ENCODE data around the gene LAMB4. TPM values are rescaled to one million over a fixed set of nuclear protein-coding genes. Genes with fewer than 3 reads are reported as not detected.

Gene LAMB4
- total RNA-seq, 2 experiments from 2014 or later = not detected

DNA sequence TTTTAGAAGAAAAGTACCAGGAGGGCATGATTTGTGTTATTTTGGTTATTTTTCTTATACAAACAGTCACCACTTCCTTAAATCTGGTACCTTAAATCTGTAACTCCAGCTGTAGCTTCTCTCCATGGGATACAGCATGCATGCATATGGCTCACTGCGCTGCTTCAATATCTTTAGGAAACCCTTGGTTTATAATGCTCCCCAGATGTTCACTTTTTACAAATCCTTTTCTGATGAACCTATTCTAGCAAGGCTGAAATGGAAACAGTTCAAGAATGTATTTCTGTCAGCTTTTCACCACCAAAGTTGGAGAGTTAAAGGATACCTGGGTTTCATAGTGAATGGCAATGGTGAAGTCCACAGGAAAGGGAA is 50.9 kb downstream of the LAMB4 start:
- intact Hi-C loops (cut with micrococcal nuclease; ENCODE audit: unreplicated experiment) = no loop called here
- H3K4me1 ChIP-seq (ENCODE audit: insufficient read depth, low read length, poor library complexity, severe bottlenecking) = peaks cover 6% of the 10 kb centered on the region
- H4K20me1 ChIP-seq (ENCODE audit: insufficient read depth, low read length) = no peaks in the 10 kb centered on the region
- H3K9me3 ChIP-seq (ENCODE audit: low read length) = no peaks in the 10 kb centered on the region
- H3K27ac ChIP-seq (ENCODE audit: low read depth, low read length, poor library complexity, severe bottlenecking) = no peak overlapping the region
- H3K4me3 ChIP-seq (ENCODE audit: low read depth, low read length, poor library complexity, severe bottlenecking) = no peak overlapping the region
- ChIA-PET CTCF (ENCODE audit: unreplicated experiment) (no interaction called here), POLR2A (no interaction called here)
- no peak overlapping the region for H2AFZ ChIP-seq (ENCODE audit: low read length)
- DNase-seq (ENCODE audit: low spot score) = no peak
- no peaks in the 10 kb centered on the region for H3K9me2 ChIP-seq (ENCODE audit: insufficient read depth, low read length)
- H3K36me3 ChIP-seq (ENCODE audit: insufficient read depth, low read length) = no peaks in the 10 kb centered on the region
- no peak overlapping the region for H3K4me2 ChIP-seq (ENCODE audit: low read length)
- no TSS peak for BruUV-seq (replicated peaks)
- H3K79me2 ChIP-seq (ENCODE audit: insufficient read depth, low read depth, low read length) = no peaks in the 10 kb centered on the region
- no peak for TF ChIP-seq EZH2phosphoT487 (IDR thresholded peaks at IDR 0.05; ENCODE audit: borderline replicate concordance, low read depth, low read length)
- TF ChIP-seq, protein P1, sequence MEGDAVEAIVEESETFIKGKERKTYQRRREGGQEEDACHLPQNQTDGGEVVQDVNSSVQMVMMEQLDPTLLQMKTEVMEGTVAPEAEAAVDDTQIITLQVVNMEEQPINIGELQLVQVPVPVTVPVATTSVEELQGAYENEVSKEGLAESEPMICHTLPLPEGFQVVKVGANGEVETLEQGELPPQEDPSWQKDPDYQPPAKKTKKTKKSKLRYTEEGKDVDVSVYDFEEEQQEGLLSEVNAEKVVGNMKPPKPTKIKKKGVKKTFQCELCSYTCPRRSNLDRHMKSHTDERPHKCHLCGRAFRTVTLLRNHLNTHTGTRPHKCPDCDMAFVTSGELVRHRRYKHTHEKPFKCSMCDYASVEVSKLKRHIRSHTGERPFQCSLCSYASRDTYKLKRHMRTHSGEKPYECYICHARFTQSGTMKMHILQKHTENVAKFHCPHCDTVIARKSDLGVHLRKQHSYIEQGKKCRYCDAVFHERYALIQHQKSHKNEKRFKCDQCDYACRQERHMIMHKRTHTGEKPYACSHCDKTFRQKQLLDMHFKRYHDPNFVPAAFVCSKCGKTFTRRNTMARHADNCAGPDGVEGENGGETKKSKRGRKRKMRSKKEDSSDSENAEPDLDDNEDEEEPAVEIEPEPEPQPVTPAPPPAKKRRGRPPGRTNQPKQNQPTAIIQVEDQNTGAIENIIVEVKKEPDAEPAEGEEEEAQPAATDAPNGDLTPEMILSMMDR (conservative IDR thresholded peaks at IDR 0.05; ENCODE audit: low read length) = no peak

DNA sequence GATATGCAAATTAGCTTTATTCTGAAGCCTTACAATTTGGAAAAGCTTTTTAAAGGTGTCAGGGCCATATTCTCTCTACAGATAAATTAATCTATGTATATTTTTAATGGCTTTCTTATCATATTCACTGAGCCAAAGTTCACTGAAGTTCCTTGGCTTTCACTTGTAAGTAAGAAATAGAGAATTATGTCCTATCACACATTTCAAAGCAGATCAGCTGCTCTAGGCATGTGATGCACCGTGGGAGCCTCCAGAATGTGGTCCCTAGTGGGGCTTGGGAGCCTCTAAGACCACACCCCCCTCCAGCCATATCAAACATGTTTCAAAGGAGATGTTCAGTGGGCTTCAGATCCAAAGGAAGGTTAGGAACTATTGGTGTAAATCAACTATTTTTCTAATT is 51.5 kb downstream of the LAMB4 start:
- H2AFZ ChIP-seq (ENCODE audit: low read length) = no peak overlapping the region
- no TSS peak for BruUV-seq (replicated peaks)

GRCh38 chr7:108078211-108078673 is 51.9 kb downstream of the LAMB4 start:
- no peak overlapping the region for H3K4me2 ChIP-seq (ENCODE audit: low read length)
- intact Hi-C loops (cut with micrococcal nuclease; ENCODE audit: unreplicated experiment) = no loop called here

More for the DNA sequence above, 51.5 kb downstream of the LAMB4 start:
- Histone ChIP-seq H3K79me2 (ENCODE audit: insufficient read depth, low read depth, low read length) (no peaks in the 10 kb centered on the region), H3K27ac (ENCODE audit: low read depth, low read length, poor library complexity, severe bottlenecking) (no peak overlapping the region), H3K4me1 (ENCODE audit: insufficient read depth, low read length, poor library complexity, severe bottlenecking) (peaks cover 6% of the 10 kb centered on the region), H3K4me2 (ENCODE audit: low read length) (no peak overlapping the region), H4K20me1 (ENCODE audit: insufficient read depth, low read length) (no peaks in the 10 kb centered on the region), H3K9me3 (ENCODE audit: low read length) (no peaks in the 10 kb centered on the region), H3K36me3 (ENCODE audit: insufficient read depth, low read length) (no peaks in the 10 kb centered on the region), H3K9me2 (ENCODE audit: insufficient read depth, low read length) (no peaks in the 10 kb centered on the region), H3K4me3 (ENCODE audit: low read depth, low read length, poor library complexity, severe bottlenecking) (no peak overlapping the region)
- no peak for TF ChIP-seq EZH2phosphoT487 (IDR thresholded peaks at IDR 0.05; ENCODE audit: borderline replicate concordance, low read depth, low read length)
- TF ChIP-seq, protein P1 (conservative IDR thresholded peaks at IDR 0.05; ENCODE audit: low read length) = no peak
- DNase-seq (ENCODE audit: low spot score) = no peak
- ChIA-PET POLR2A (no interaction called here), CTCF (ENCODE audit: unreplicated experiment) (no interaction called here)
- intact Hi-C loops (cut with micrococcal nuclease; ENCODE audit: unreplicated experiment) = no loop called here

More at GRCh38 chr7:108078211-108078673, 51.9 kb downstream of the LAMB4 start:
- H3K4me3 ChIP-seq (ENCODE audit: low read depth, low read length, poor library complexity, severe bottlenecking) = no peak overlapping the region
- DNase-seq (ENCODE audit: low spot score) = no peak
- H3K9me2 ChIP-seq (ENCODE audit: insufficient read depth, low read length) = no peaks in the 10 kb centered on the region
- no peak overlapping the region for H3K27ac ChIP-seq (ENCODE audit: low read depth, low read length, poor library complexity, severe bottlenecking)
- peaks cover 6% of the 10 kb centered on the region for H3K4me1 ChIP-seq (ENCODE audit: insufficient read depth, low read length, poor library complexity, severe bottlenecking)
- CTCF ChIA-PET (ENCODE audit: unreplicated experiment) = no interaction called here
- H3K9me3 ChIP-seq (ENCODE audit: low read length) = no peaks in the 10 kb centered on the region
- no peak overlapping the region for H2AFZ ChIP-seq (ENCODE audit: low read length)
- no peaks in the 10 kb centered on the region for H4K20me1 ChIP-seq (ENCODE audit: insufficient read depth, low read length)
- POLR2A ChIA-PET = no interaction called here
- H3K79me2 ChIP-seq (ENCODE audit: insufficient read depth, low read depth, low read length) = no peaks in the 10 kb centered on the region
- no peak for TF ChIP-seq EZH2phosphoT487 (IDR thresholded peaks at IDR 0.05; ENCODE audit: borderline replicate concordance, low read depth, low read length)
- TF ChIP-seq, protein P1 (conservative IDR thresholded peaks at IDR 0.05; ENCODE audit: low read length) = no peak
- no TSS peak for BruUV-seq (replicated peaks)
- H3K36me3 ChIP-seq (ENCODE audit: insufficient read depth, low read length) = no peaks in the 10 kb centered on the region

All from OCI-LY7 (cell line).